Stimulated activated CD4-positive, alpha-beta T cell treated with anti-CD3 and anti-CD28 coated beads, TNF-alpha, amount 100 ng/mL, for 24 hours (primary cell): ENCODE results near the gene OR6B3.

Experiments
- DNase-seq, 3 experiments: peaks; one replicate each; pipeline ENCODE4 v3.0.0-alpha.2; 2020; ENCODE audit warnings: low read depth in 3 of 3

The OR6B3 gene

GRCh38 chr2:240053173-240054155 is at the start of gene OR6B3:
OR6B3 (minus strand) TSS chr2:240053521.
- DNase-seq = no peak

GRCh38 chr2:240098349-240098748 is 45.0 kb upstream of the OR6B3 start:
- no peak for DNase-seq

GRCh38 chr2:240095556-240096523 is 42.5 kb upstream of the OR6B3 start:
- no peak for DNase-seq

- DNase-seq = no peak
These were observed 36.0 kb upstream of the OR6B3 start for GRCh38 chr2:240089306-240089705.

- no peak for DNase-seq
These were observed 33.2 kb upstream of the OR6B3 start for GRCh38 chr2:240086563-240086962.

DNA sequence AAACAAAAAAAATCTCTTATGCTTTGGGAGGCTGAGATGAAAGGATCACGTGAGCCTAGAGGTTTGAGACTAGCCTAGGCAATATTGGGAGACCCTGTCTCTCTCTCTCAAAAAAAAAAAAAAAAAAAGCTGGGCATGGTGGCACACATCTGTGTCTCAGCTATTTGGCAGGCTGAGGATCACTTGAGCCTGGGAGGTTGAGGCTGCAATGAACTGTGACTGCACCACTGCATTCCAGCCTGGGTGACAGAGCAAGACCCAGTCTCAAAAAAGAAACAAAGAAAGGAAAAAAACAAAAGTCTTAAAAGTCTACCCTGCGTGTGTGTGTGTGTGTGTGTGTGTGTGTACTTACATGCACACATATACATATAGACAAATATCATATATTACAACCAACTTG is 25.3 kb upstream of the OR6B3 start:
- DNase-seq = no peak

GRCh38 chr2:240077442-240077841 is 24.1 kb upstream of the OR6B3 start:
- no peak for DNase-seq

DNA sequence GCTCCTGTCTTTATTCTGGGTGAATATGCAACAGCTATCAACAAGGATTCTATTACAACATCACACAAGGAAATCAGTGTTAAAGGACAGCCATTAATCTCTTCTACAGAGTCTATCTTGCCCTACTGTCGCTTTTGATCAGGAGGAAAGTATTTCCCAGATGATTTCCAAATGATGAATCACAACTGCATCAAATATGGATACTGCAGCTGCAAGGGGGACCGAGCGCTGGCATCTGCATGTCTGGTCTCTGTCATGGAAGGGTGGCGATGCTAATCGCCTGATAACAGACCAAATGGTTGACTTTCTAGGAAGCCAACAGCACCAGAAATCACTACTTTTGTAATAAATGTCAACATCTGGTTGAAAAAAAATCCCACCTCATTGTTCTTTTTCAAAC is 21.2 kb upstream of the OR6B3 start:
- no peak for DNase-seq

- no peak for DNase-seq
These were observed 17.6 kb upstream of the OR6B3 start for GRCh38 chr2:240070907-240071306.

DNA sequence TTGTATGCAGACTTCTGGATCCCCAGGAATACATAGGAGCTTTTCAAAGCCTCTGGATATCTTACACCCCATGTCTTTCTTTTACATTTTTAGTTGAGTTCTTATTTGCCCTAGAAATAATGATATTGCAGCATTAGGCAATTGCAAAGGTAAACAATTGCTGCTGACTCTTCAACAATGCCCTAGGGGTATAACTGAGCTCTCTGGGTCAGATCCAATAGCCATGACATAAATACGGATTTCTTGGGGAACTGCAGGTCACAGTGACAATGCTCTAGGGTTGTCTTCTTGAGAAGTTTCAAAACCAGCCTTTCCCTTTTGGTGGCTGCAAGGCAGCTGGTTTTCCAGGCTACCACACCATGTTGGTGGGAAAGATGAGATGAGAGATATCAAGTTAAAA is 16.5 kb upstream of the OR6B3 start:
- no peak for DNase-seq

DNA sequence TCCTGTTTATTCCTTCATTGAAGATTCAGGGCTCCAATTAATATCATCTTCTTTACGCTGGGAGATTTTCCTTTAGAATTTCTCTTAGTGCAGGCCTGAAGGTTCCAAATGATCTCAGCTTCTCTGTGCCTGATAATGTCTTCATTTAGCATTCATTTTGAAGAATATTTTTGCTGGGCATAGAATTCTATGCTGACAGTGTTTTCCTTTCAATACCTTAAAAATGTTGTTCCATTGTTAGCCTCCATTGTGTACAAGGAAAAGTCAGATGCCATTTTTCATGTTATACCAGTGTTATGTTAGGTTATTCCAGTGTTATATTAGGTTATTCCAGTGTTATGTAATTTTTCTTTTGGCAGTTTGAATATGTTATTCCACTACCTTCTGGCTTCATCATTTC is 14.9 kb upstream of the OR6B3 start:
- no peak for DNase-seq

- no peak for DNase-seq
These were observed 13.2 kb upstream of the OR6B3 start for GRCh38 chr2:240066489-240066888.

DNA sequence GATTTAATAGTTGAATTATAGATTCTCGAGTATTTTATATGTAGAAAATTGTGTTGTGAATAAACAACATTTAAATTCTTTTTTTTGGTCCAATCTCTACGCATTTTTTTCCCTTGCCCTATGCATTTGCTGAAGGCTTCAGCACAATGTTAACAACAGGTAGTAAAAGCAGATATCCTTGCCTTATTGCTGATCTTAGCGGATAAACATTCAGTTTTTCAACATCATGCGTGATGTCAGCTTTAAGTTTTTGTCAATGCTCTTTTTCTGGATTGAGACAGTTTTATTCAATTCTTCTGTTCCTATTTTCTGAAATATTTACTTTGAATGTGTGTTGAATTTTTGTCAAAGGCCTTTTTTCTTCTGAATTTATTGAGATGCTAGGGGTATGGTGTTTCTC is 11.6 kb upstream of the OR6B3 start:
- no peak for DNase-seq

- DNase-seq = peak in 2 of 3 experiments; percentile 11 to 34
These were observed 7.8 kb upstream of the OR6B3 start for GRCh38 chr2:240060977-240061591.

DNA sequence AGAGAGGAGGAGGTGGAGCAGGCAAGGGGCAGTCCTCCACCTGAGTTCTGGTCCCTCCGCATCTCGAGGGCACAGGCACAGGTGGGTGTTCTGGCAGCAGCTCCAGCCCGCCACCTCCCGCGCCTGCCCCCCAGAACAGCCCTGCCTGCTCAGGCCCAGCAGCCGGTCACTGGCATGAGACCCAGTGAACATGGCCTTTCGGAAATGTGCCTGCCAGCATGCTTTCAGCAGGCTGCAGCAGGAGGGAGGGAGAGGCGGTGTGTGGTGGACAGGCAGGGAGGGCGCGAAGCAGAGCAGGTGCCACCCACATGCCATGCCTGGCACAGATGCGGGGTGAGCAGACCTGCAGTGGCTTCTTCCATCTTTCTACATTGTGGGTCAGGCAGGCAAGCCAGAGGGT is 3.4 kb upstream of the OR6B3 start:
- DNase-seq = no peak

DNA sequence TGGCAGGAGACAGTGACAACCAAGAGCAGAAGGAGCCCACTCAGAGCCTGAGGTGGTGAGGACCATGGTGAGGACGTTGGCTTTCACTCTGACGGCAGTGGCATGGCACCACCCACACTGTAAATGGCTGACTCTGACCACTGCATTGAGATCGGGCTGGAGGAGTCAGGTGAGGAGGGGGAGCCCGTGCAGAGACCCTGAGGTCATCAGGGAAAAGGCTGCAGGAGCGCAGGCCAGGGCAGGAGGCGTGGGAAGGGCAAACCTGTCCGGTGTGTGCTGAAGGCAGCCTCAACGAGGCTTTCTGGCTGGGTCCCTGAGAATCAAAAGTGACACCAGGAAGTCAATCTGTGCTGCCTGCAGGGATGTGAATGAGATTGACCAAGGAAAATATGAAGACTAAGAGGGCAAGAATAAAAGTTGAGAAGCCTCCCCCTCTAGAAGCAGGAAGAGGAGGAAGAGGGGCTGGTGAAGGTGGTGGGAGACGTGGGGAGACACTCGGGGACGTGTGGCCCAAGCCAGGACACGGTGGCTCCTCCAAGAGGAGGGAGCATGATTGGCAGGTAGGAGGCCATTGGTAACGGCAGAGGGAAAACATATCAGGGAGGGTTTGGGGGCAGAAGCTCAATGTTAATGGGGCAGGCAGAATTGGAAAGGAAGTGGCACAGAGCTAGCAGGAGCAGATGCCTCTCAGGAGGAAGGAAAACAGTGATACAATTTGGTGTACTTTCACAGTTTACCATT is 2.0 kb upstream of the OR6B3 start:
- DNase-seq = no peak

GRCh38 chr2:240052524-240052923 is 797 bp downstream of the OR6B3 start:
- DNase-seq = no peak

- DNase-seq = no peak
These were observed 1.6 kb downstream of the OR6B3 start for GRCh38 chr2:240051697-240052096.

DNA sequence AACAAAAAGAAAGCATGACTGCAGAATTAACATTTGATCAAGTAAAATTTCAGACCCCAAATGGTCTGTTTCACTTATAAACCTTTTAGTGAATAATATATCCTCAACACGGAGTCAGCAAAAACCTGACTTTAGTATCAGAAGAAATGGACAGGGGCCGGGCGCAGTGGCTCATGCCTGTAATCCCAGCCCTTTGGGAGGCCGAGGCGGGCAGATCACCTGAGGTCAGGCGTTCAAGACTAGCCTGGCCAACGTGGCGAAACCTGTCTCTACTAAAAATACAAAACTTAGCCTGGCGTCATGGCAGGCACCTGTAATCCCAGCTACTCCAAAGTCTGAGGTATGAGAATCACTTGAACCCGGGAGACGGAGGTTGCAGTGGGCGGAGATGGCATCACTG is 3.0 kb downstream of the OR6B3 start:
- DNase-seq = no peak

DNA sequence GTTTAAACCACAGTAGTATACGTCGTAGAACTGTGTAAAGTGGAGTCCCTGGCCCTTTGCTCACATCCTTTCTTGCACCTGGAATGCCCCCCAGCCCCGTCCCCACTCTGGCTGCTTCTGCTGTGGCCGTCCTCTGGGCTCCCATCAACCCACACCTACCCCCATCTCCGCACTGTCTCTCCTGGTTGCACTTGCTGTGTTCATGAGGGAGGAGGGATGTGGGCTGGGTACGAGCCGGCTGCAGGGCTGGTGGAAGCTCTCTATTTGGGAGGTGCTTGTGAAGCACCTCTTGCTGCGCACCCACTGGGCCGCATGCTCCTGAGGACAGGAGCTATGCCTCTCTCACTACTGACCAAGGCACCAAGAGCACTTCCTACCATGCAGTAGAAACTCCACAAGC is 5.1 kb downstream of the OR6B3 start:
- no peak for DNase-seq

DNA sequence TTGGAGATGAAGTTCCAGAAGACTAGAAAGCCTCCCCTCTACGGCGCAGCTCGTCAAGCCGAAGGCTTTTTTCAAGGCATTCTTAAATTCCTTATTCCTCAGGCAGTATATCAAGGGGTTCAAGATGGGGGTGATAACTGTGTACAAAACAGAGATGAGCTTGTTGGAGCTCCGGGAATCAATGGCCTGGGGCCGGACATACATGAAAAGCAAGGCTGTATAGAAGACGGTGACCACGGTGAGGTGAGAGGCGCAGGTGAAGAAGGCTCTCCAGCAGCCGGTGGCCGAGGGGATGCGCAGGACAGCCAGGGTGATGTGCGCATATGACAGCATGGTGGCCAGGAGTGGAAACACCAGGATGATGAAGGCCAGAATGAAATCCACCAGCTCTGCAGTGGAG is 8.2 kb downstream of the OR6B3 start:
- DNase-seq = no peak
